ENCODE data around the gene SLC25A20.

The SLC25A20 gene

DNA sequence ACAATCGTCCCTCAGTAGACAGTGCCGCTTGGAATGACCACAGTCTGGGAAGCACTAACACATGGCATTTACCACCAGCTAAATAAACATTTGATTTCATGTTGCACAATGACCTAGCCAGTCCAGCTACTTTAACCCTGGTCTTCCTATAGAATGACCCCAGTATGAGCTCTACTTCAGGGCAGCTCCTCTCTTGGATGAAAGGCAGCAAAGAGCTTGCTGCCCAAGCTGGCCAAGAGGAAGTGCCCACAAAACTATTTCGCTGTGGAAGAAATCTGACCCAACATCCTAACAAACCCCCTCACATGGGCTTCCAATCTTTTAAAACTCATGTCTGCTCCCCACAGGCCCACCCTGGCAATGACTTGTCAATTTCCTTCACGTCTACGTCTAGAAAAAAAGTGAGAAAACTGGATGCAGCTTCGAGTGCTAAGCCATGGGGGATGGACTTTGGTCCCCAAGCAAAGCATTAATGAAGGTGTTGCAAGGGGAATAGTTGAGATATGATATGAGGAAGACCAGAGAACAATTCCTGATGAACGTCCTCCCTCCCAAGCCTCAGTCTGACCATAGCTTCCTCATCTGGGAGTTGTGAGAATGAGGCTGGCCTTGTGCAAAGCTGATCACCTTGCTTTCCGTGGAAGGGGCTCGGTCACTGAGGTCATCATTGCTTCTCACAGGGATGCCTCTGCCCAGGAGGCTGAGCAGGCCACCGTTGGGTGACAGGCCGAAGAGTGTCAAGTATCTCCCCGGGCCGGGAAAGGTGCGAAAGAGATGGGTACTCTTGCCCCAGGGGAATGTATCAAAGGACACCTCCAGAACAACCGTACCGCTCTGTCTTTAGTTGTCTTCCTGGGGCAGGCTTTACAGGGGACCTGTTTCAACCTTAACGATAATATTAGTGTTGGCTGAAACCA is 964 bp downstream of the SLC25A20 start:
- DNase-seq: no peak

DNA sequence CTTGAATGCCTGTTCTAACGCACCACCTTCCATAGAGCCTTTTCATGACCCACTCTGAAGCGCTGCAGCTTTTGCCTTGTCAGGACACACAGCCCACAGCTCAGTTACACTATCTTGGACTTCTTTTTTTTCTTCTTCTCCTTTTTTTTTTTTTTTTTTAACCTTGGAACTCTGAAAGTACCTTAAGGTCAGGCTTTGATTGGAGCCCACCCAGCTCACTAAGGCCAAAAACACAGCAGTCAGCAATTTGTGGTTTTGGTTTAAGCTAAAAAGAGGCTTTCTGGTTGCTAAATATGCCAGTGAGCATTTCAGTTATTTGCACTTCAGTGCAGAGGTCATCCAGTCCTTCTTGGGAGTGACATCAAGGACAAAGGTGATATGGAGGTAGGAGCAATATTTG is 1.7 kb downstream of the SLC25A20 start:
- no peak for DNase-seq

DNA sequence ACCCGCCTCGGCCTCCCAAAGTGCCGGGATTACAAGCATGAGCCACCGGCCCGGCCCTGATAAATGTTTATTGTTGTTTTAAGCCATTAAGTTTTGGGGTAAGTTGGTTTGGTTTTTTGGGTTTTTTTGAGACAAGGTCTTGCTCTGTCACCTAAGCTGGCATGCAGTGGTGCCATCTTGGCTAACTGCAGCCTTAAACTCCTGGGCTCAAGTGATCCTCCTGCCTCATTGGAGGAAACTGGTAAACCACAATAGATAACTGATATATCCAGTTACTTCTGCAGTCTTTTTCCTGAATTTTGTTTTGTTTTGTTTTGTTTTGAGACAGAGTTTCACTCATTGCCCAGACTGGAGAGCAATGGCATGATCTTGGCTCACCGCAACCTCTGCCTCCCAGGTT is 4.2 kb downstream of the SLC25A20 start:
- DNase-seq: no peak

DNA sequence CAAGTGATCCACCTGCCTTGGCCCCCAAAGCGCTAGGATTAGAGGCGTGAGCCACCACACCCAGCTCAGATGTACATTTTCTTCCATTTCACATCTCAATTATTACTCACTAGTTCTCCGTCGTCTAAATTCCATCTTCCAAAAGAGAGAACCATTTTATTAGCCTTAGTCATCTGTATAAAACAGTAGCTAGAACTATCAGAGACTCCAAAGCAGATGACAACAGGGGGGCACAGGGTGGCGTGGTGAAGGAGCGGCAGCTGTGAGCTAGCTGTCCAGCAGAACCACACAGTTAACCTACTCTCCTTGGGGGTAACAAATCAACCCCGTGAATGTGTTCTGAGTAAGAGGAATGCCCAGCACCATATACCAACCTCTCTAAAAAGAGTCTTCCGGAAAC is 7.1 kb downstream of the SLC25A20 start:
- DNase-seq: no peak

DNA sequence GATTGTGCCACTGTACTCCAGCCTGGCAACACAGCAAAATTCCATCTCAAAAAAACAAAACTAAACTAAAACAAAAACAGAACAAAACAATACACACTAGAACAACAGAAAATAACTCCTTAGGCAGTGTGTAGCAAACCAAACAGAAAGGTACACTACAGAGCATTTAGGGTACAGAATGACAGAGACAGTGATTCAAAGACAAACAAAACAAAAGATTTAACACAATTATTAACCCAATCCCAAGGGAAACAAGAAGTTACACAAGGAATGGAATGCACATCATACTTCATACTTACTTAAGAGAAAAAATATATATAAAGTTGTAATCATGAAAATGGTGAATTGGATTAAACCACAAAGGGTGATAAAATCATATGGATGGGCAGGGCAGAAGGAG is 12.9 kb downstream of the SLC25A20 start:
- no peak for DNase-seq

DNA sequence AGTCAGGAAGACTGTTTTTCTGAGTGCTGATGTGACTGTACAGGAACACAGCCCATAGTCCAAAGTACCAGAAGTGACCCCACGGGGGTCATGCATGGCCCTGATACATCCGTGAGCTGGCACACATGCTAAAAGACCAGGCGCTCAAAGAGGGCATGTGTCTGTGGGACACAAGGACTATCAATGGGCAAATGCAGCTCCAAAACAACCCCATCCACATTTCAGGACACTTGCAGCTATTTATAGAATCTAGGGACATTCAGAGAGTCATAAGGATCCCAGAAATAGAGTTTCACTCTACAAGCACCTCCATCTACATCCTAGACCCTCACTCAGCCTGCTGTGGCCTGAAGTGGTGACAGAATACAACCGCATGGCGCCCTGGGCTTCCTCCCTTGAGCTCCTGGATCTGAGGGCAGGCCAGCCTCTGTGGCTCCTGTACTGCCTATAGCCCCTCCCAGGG is 17.0 kb downstream of the SLC25A20 start:
- no peak for DNase-seq

DNA sequence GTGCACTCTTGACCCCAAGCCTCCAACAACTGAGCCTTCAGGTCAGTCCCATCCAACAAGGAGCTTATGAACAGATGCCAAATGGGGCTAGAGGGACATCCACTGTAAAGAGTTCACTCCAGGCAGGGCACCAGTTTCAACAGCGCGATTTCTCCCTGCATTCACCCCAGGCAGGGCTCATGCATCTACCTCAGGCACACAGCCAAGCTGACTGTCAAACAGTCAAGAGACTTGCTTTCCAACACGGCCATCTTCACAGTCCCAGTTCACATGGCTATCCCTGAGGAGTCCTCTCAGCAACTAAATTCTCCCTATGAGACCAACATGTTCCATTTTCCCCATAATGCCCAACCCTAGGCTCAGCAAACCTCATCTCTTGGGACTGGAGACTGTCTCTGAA is 17.7 kb downstream of the SLC25A20 start:
- no peak for DNase-seq

DNA sequence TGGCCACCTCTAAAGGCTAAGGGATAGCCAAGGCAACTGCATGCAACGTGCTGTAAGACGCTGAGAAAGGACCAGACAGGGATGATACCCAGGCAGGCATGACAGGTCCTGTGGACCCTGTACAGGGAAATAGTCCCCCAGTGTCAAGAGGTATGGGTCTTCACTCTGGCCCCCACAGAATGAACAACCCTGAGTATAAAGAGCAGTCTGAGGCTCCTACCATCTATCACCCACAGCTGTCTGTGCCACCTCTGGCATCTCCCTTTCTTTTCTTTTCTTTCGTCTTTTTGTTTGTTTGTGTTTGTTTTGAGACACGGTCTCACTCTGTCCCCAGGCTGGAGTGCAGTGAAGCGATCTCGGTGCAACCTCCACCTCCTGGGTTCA is 18.7 kb downstream of the SLC25A20 start:
- no peak for DNase-seq

DNA sequence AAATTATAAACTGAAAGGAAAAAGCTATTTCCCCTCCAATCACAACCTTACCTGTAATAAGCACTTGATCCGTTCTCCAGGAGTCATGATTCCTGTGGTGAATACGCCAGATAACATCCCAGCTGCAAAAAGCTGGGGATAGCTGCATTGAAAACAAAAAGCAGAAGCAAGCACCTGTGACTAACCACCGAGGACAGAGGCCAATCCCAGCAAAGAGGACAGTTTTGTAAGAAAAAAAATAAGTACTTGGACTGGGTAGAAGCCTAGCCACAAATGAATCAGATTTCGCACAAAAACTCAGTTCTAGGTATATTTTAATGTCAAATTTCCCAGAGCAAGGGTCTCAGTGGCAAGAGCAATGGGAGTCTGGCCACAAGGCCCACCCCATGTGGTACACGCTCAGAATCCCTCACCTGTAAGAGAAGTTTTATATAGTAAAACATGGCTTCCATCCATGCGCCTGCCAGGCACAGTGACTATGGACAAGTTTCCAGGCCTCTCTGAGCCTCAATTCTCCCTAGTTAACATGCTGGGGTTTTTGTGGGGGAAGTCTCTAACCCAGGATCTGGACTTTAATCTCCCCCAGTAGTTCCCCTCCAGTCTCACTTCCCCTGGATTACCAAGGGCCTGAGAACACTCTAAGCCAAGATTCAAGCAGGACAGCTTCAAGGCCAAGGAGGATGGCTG is 19.2 kb downstream of the SLC25A20 start:
- DNase-seq: no peak

DNA sequence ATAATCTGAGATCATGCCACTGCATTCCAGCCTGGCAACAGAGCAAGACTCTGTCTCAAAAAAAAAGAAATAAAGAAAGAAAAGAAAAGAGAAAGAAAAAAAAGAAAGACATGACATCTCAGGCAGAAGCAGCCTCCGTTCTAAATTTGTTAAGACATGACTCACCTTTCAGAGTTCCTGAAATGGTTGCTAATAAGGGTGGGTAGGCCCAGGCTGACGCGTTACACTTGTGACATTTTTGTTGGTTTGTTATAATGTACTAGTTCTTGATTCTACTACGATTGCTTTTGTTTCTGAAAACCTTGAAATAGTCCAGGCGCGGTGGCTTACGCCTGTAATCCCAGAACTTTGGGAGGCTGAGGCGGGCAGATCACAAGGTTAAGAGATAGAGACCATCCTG is 21.0 kb downstream of the SLC25A20 start:
- no peak for DNase-seq

DNA sequence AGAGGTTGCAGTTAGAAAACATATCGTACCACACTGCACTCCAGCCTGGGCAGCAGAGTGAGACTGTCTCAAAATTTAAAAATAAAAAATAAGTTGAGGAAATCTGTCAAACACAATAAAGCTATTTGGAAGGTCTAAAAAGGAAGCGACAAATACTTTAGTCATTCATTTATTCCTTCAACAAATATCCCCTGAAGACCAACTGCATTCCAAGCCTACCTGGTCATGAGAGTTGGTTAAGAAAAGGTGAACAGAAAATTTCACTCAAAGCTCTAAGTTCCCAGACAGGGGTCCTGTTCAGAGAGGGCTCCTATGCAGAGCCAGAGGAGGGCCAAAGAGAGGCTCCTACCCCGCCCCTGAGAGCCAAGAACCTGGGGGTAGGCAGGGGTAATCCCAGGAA is 35.6 kb downstream of the SLC25A20 start:
- DNase-seq: no peak

DNA sequence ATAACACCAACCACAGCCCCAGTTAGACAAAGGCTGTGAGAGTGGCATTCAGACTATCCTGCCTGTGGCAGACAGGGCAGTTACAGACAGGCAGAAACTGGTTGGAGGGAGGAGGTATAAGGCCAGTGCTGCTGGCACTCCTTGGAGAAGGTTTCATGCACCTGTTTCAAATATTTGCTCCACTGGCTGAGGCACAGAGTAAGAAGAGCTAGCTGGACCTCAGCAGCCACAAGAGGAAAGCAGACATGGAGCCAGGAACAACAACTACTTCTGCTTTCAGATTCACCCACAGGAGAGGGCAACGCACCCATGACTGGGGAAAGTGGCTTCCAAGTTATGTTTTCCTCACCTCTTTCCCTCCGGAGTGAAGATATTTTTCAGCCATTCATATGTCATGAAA is 39.5 kb downstream of the SLC25A20 start:
- DNase-seq: no peak

DNA sequence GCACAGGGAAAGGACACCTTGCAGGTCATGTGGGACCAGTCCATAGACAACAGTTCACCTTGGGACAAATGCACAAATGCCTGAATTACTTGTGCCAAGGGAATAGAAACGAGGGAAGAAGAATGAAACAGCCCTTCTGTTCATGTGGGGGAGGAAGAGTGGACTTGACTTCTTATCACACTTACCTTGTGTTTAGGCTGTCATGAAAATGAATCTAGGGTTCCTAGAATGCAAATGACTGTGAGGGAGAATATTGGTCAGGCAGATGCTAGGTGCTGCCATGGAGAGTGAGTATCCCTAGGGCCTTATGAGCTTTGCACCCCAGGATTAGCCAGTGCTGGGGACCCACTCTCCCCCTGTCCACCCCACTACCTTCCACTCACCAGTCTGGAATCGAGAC is 40.0 kb downstream of the SLC25A20 start:
- DNase-seq: no peak

DNA sequence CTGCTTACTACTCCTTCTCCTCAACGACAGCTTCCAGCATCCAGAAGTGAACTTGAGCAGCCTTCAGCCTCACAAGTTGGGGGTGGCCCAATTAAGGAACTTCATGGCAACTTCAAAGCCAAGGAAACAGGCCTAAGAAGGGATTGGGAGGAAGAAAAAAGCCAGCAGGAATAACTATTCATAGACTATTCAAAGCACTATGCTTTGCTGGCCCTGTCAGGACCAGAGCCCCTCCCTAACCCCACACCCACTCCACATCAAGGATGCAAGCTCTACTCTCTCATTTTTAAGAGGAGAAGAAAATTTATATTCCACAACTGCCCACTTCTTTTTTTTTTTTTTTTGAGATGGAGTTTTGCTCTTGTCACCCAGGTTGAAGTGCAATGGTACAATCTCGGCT is 41.0 kb downstream of the SLC25A20 start:
- DNase-seq: no peak

DNA sequence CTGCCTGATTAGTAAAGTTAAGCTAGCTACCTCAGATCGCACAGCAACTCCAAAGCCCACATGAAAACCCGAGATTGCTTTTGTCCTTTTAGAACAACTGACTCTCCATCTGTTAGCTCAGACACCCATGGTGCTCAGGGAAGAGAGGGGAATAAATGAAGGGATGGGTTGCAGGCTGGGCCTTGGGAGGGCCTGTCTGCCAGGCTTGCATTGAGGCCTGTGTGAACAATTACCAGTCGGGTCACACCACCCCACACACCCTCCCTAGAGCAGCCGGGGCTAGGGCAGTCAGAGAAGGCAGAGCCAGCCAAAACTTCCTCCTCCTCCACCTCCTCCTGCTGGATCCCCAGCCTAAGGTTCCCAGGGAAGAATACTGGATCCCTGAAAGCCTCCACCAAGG is 42.2 kb downstream of the SLC25A20 start:
- no peak for DNase-seq

DNA sequence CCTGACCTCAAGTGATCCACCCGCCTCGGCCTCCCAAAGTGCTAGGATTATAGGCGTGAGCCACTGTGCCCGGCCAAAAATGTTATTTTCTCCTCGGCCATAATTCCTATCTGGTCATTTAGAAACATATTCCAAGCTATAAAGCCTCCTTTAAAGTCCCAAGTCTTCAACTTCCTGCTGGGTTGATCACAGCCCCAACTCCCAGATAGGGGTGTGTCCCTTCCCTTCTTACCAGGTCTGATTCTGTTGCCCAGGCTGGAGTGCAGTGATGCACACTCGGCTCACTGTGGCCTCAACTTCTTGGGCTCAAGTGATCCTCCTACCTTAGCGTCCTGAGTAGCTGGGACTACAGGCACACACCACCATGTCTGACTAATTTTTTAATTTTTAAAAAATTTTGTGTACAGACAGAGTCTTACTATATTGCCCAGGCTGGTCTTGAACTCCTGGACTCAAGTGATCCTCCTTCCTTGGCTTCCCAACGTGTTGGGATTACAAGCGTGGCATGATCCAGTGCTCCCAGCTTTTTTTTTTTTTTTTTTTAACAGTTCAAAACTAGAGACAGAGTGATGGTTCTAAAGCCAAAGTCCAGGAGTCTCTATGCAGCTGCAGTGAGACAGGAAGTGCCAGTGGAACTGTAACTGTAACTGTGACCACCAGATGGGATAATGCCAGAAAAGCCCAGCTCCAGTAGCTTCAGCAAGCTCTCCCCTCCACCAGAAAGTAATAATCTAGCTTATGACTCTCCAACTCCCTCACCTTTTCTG is 42.8 kb downstream of the SLC25A20 start:
- DNase-seq: no peak

DNA sequence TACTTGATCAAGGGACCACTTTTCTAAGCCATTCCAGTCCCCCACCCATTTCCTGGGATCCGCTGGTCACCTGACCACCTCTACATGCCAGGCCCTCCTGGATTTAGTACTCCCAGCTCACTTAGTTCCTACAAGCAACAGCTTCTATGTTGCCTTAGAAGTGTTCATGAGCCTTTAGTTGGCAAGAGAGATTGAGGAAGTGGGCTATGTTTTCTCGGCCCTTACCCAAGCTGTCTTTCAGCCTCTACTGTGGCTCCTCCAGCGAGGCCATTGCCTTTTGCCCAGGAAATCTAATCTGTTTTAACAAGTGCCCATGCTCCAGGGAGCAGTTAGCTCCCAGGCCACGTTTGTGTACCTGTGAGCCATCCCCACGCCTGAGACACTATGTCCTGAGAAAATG is 46.5 kb downstream of the SLC25A20 start:
- no peak for DNase-seq

DNA sequence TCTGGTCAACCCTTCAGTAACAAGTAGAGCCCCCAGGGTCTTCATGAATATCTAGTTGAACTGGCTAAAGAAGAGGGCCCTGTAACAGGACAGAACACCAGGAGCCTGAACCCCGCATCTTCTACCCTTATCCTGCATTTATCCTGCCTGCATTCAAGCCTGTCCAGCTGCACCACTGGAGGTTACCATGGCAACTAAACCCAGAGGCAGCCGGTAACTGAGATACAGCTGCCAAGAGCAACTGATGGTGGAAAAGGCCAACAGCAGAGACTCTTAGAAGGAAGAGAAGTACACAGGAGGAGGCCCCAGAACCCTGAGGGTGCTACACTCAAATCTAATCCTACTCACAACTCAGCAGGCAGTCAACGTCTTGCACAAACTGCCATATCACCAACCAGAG is 47.3 kb downstream of the SLC25A20 start:
- DNase-seq: no peak

DNA sequence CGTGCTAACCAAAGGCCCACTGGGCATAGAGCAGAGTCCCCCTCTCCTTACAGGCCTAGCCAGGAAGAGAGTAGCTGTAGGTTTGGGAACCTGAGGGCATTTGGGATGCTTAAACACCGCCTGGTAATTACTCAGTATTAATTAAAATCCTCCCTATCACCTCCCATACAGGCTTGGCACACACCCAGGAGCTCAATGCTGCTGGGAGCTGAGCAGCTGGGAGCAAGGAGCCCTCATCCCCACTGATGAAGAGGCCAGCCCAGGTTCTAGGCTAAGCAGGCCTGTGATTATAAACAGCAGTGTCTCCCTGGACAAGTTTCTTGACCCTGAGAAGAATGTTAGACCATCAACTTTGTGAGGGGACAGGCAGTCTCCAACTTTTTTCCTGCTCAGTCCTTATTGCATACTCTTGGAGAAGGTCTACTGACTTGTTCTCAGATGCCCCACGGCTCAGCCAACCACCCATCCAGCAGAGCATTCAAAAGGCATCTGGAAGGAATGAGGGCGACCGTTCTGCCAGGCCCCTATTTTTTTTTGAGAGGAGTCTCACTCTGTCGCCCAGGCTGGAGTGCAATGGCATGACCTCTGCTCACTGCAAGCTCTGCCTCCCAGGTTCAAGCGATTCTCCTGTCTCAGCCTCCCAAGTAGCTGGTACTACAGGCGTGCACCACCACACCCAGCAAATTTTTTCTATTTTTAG is 49.7 kb downstream of the SLC25A20 start:
- DNase-seq: no peak

DNA sequence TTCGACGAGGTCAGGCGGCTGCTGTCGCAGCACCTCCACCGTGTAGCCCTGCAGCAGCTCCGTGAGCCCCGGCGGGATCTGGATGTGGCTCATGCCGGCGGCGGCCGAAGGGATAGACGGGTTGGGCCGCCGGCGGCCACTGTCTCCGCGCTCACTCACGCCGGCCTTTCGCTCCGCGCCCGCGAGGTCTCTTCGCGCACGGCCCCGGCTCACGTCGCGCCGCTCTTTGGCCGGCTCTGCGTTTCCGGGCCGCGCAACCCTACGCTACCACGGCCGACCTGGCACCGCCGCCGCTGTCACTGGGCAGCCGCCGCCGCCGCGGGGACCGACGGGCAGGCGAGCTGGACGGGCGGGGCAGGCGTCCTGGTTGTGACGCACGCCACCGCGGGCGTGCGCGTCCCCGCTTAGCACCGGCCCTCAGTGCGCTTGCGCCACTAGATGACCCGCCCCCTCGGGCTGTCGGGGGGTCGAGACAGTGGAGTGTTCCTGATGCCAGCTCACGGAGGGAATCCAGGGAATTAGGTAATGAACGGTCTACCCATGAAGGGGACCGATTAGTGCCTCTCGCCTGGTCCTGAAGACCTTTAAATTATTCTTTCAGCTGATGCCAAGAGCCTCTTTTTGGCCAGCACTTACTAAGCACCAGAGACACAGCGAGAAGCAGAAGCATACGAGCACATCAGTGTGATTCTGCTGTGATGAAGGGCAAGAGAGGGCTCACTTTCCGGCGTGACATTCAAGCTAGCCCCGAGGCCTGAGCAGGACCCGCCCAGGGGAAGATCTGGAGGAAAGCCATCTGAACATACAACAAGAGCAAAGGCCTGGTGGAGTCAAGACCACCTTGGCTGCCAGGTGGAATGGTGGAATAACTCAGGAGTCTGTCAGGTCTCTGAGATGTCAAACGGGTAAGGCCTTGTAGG is 50.9 kb downstream of the SLC25A20 start, which contains the start of gene PRKAR2A:
Gene PRKAR2A (minus strand): TSS at position 371 of the 920 bp plus-strand sequence. CDS start 278 bp downstream, at position 93.
- peak; percentile 7 for DNase-seq

DNA sequence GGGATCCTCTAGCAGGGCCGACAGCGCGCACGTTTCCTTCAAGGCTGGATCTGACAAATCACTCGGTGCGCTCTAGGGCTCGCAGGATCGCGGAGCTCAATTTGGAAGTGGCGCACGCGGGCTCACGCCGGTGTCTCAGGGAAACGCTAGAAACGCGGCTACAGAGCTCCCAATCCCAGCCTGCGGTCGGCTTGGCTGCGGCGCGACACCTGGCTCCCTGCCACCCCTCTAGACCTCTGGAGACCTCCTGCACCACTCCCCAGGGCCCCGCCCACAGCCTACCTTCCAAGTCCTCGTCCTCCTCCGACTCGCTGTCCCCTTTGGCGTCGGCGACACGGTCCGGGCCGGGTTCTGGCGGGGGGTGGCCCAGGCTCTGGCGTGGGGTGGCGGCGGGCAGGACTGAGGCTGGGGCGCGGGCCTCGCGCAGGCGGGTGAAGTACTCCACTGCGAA is 51.6 kb downstream of the SLC25A20 start:
- DNase-seq: peak; percentile 50

DNA sequence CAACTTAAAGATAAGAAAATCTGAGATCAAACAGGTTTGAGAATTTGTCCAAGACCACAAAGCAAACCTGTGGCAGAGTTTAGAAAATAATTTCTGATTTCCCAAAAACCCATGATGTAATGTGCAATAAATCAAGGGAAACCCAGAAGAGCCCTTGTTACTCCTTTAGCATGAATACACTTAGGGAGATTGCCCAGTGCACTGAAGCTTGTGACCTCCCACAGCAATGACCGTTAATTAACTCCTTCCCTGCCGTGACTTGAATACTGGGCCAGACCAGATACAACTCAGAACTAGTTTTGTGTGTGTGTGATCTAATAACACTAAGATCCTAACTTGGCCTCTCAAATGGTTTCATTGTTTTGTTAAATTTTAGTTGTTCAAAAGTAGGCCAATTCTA is 53.5 kb downstream of the SLC25A20 start:
- DNase-seq: no peak
